Peyer's patch (tissue), 4 donors: ENCODE measurements around the gene HSPG2.

Experiments
- CTCF ChIP-seq, 6 experiments: fragments of 450-650 bp in 4 of 6; fragments of 200-600 bp in 2 of 6; sonication (generic) in 1 of 6; IDR thresholded peaks; one replicate each; pipeline ENCODE4 v1.5.1; 2017 to 2019; ENCODE audit warnings: antibody characterized with exemption in 6 of 6, mild to moderate bottlenecking in 3 of 6, moderate library complexity in 1 of 6
- POLR2A ChIP-seq, 2 donors: fragments of 450-650 bp; IDR thresholded peaks; one replicate each; pipeline ENCODE4 v1.5.1; 2017; ENCODE audit warnings: antibody characterized with exemption in 2 of 2, mild to moderate bottlenecking in 2 of 2, moderate library complexity in 2 of 2

GRCh38 chr1:21782349-21782867, 154.7 kb downstream of the HSPG2 start:
- TF ChIP-seq CTCF (IDR thresholded peaks at IDR 0.05) = peak in 1 of 6 experiments; percentile 11
- no peak for TF ChIP-seq POLR2A (IDR thresholded peaks at IDR 0.05)
